Fibroblast of lung (primary cell): ENCODE data around the gene OR52B2. TPM values are rescaled to one million over a fixed set of nuclear protein-coding genes. Genes with fewer than 3 reads are reported as not detected.

Experiments
- DNase-seq, 2 donors: peaks; one replicate each; pipeline versions ENCODE4 v3.0.0 to v3.0.0-alpha.2; 2010; ENCODE audit warnings: low read depth in 2 of 2
- H2AFZ ChIP-seq: 2 replicates; pipeline ENCODE4 v1.5.1; 2012; ENCODE audit warnings: low read length, control low read depth, inconsistent platforms
- H3K27ac ChIP-seq: 2 replicates; pipeline ENCODE4 v1.5.1; 2011; ENCODE audit warnings: low read length, control low read depth; ENCODE audit not compliant: insufficient read depth
- H3K27me3 ChIP-seq: 2 replicates; pipeline ENCODE4 v1.5.1; 2011; ENCODE audit warnings: mild to moderate bottlenecking, low read length; ENCODE audit not compliant: control insufficient read depth, insufficient read depth
- H3K36me3 ChIP-seq: 2 replicates; pipeline ENCODE4 v1.5.1; 2011; ENCODE audit warnings: low read length; ENCODE audit not compliant: control insufficient read depth, insufficient read depth
- H3K4me1 ChIP-seq: 2 replicates; pipeline ENCODE4 v1.5.1; 2011; ENCODE audit warnings: low read length; ENCODE audit not compliant: control insufficient read depth, insufficient read depth; ENCODE audit errors: extremely low read depth
- H3K4me2 ChIP-seq: 2 replicates; pipeline ENCODE4 v1.5.1; 2011; ENCODE audit warnings: low read length, control low read depth; ENCODE audit not compliant: insufficient read depth; ENCODE audit errors: extremely low read depth
- H3K4me3 ChIP-seq, 4 experiments: fragments of 200-600 bp in 1 of 4; sonication (generic) in 1 of 4; replicated peaks in 1 of 4; 2 replicates each; pipeline ENCODE4 v1.5.1; 2011 to 2016; ENCODE audit warnings: low read length in 4 of 4, low read depth in 3 of 4, mild to moderate bottlenecking in 3 of 4, control low read depth in 2 of 4, inconsistent platforms in 1 of 4, mixed read lengths in 1 of 4; ENCODE audit not compliant: insufficient read depth in 1 of 4; ENCODE audit errors: control extremely low read depth in 1 of 4
- H3K79me2 ChIP-seq: 2 replicates; pipeline ENCODE4 v1.5.1; 2012; ENCODE audit warnings: mild to moderate bottlenecking, low read length, inconsistent platforms; ENCODE audit not compliant: control insufficient read depth, insufficient read depth
- H3K9ac ChIP-seq: 2 replicates; pipeline ENCODE4 v1.5.1; 2011; ENCODE audit warnings: mild to moderate bottlenecking, low read length, control low read depth; ENCODE audit not compliant: insufficient read depth
- H3K9me3 ChIP-seq: 2 replicates; pipeline ENCODE4 v1.5.1; 2012; ENCODE audit warnings: low read depth, low read length; ENCODE audit not compliant: control insufficient read depth, insufficient read depth
- H4K20me1 ChIP-seq: 2 replicates; pipeline ENCODE4 v1.5.1; 2011; ENCODE audit warnings: low read length; ENCODE audit not compliant: control insufficient read depth, insufficient read depth; ENCODE audit errors: extremely low read depth
- CTCF ChIP-seq, 2 donors: IDR thresholded peaks in 1 of 2; conservative IDR thresholded peaks in 1 of 2; 1 replicate in 1 of 2; 2 replicates in 1 of 2; pipeline ENCODE4 v1.5.1; 2011 to 2012; ENCODE audit warnings: low read length in 2 of 2, control low read depth in 1 of 2, inconsistent platforms in 1 of 2, low read depth in 1 of 2, mild to moderate bottlenecking in 1 of 2
- EZH2 ChIP-seq: IDR thresholded peaks from 2 replicates; pipeline ENCODE4 v1.5.1; 2012; ENCODE audit warnings: low read length, control low read depth, mild to moderate bottlenecking; ENCODE audit errors: missing control alignments
- polyA plus RNA-seq, 2 donors: library from polyadenylated mRNA; depleted of rRNA in 1 of 2; stranded (reverse) in 1 of 2; unstranded in 1 of 2; fragments of >200 nt; gene quantifications; 2 replicates each; pipeline ENCODE4 v1.2.1, GENCODE V29; 2011 to 2012; ENCODE audit warnings: missing spikeins in 1 of 2
- total RNA-seq: library from RNA; depleted of rRNA; stranded (reverse); fragments of >200 nt; gene quantifications from 2 replicates; pipeline ENCODE4 v1.2.1, GENCODE V29; 2014

The OR52B2 gene
- total and polyA plus RNA-seq, 2 donors (not counting 1 experiment from before 2014, with no cell fraction given) = not detected

GRCh38 chr11:6201481-6201880 is 31.4 kb upstream of the OR52B2 start:
- DNase-seq = peak; percentile 2 to 61
- TF ChIP-seq EZH2 (no peak), CTCF (conservative IDR thresholded peaks at IDR 0.05 in 1 of 2, IDR thresholded peaks at IDR 0.05 in 1 of 2; ENCODE audit: low read depth in 1 of 2, low read length in 2 of 2) (no peak)

GRCh38 chr11:6200975-6201374 is 30.8 kb upstream of the OR52B2 start:
- Histone ChIP-seq H4K20me1 (no peaks in the 10 kb centered on the region), H3K4me3 (no peak overlapping the region), H3K4me2 (no peak overlapping the region), H3K9ac (no peak overlapping the region), H2AFZ (no peak overlapping the region), H3K27ac (no peak overlapping the region), H3K9me3 (no peaks in the 10 kb centered on the region), H3K27me3 (no peaks in the 10 kb centered on the region), H3K4me1 (no peaks in the 10 kb centered on the region), H3K79me2 (no peaks in the 10 kb centered on the region), H3K36me3 (no peaks in the 10 kb centered on the region)
- no peak for TF ChIP-seq CTCF (conservative IDR thresholded peaks at IDR 0.05 in 1 of 2, IDR thresholded peaks at IDR 0.05 in 1 of 2; ENCODE audit: low read depth in 1 of 2, low read length in 2 of 2)
- no peak for TF ChIP-seq EZH2
- DNase-seq = peak; percentile 20 to 34

More at GRCh38 chr11:6201481-6201880, 31.4 kb upstream of the OR52B2 start:
- Histone ChIP-seq H3K27ac (no peak overlapping the region), H4K20me1 (no peaks in the 10 kb centered on the region), H3K27me3 (no peaks in the 10 kb centered on the region), H3K4me3 (no peak overlapping the region), H3K79me2 (no peaks in the 10 kb centered on the region), H2AFZ (no peak overlapping the region), H3K4me2 (no peak overlapping the region), H3K4me1 (no peaks in the 10 kb centered on the region), H3K9ac (no peak overlapping the region), H3K9me3 (no peaks in the 10 kb centered on the region), H3K36me3 (no peaks in the 10 kb centered on the region)

- DNase-seq = no peak
- Histone ChIP-seq H3K27ac (no peak within 1 kb of the TSS), H3K79me2 (no peaks in the 10 kb centered on the region), H3K36me3 (no peaks in the 10 kb centered on the region), H4K20me1 (no peaks in the 10 kb centered on the region), H3K4me1 (no peaks in the 10 kb centered on the region), H2AFZ (no peak within 1 kb of the TSS), H3K4me3 (no peak within 1 kb of the TSS), H3K4me2 (no peak within 1 kb of the TSS), H3K27me3 (no peaks in the 10 kb centered on the region), H3K9ac (no peak within 1 kb of the TSS), H3K9me3 (no peaks in the 10 kb centered on the region)
- no peak for TF ChIP-seq CTCF (conservative IDR thresholded peaks at IDR 0.05 in 1 of 2, IDR thresholded peaks at IDR 0.05 in 1 of 2; ENCODE audit: low read depth in 1 of 2, low read length in 2 of 2)
- no peak for TF ChIP-seq EZH2
Observed at GRCh38 chr11:6199174-6199810, 29.2 kb upstream of the OR52B2 start, which contains the start of gene OR52W1. TSS of gene OR52W1 (plus strand) at chr11:6199224. CDS start at chr11:6199224, 0 bp downstream.
